A549 (cell line): ENCODE results near the gene FOXJ2. TPM values are rescaled to one million over a fixed set of nuclear protein-coding genes. Genes with fewer than 3 reads are reported as not detected.

Source experiments
- ATAC-seq, 2 experiments: fragments of 200-7000 bp in 1 of 2; fragments of >200 bp in 1 of 2; cut with Nextera tagmentation in 1 of 2; cut with Tn5 transposase in 1 of 2; 3 replicates each; pipeline versions ENCODE4 v1.8.0 to v1.9.1; 2018 to 2020; ENCODE audit warnings: mild to moderate bottlenecking in 1 of 2, moderate library complexity in 1 of 2
- CTCF ChIA-PET: fragments of 300-600 bp; sonication (Branson Sonifier 250); formaldehyde crosslinking; extraction: SDS; loops from one replicate; lab custom pipeline; 2021; ENCODE audit warnings: antibody characterized with exemption, inconsistent platforms; lab: Yijun Ruan, JAX
- POLR2A ChIA-PET: fragments of 350-600 bp; formaldehyde crosslinking; extraction: SDS; loops from one replicate; lab custom pipeline; 2021; ENCODE audit warnings: antibody characterized with exemption, inconsistent platforms; lab: Yijun Ruan, JAX
- DNase-seq, 2 experiments: peaks; one replicate each; pipeline versions ENCODE4 v3.0.0 to v3.0.0-alpha.2; 2011 to 2016; ENCODE audit warnings: low read depth in 1 of 2, low spot score in 1 of 2
- FAIRE-seq: peaks from 2 replicates; lab custom pipeline; 2011; peaks lifted over from hg19 to GRCh38; lab: Jason Lieb, UNC
- H3K27ac ChIP-seq, 2 experiments: fragments of >200 bp; sonication (Bioruptor Twin); formaldehyde crosslinking; 3 replicates each; pipeline ENCODE4 v1.5.1; 2016 to 2017
- H3K4me1 ChIP-seq: fragments of >200 bp; sonication (Bioruptor Twin); formaldehyde crosslinking; 3 replicates; pipeline ENCODE4 v1.6.1; 2016
- H3K4me2 ChIP-seq: fragments of >200 bp; sonication (Bioruptor Twin); formaldehyde crosslinking; 3 replicates; pipeline ENCODE4 v1.6.1; 2016
- H3K4me3 ChIP-seq: fragments of >200 bp; sonication (Bioruptor Twin); formaldehyde crosslinking; 3 replicates; pipeline ENCODE4 v1.5.1; 2016
- H3K9me3 ChIP-seq: fragments of >200 bp; sonication (Bioruptor Twin); formaldehyde crosslinking; 3 replicates; pipeline ENCODE4 v1.6.1; 2016
- BHLHE40 ChIP-seq: IDR thresholded peaks from 2 replicates; pipeline ENCODE4 v1.6.1; 2012; ENCODE audit warnings: low read depth, low read length, inconsistent platforms
- CBX2 ChIP-seq: fragments of 200-600 bp; sonication (generic); IDR thresholded peaks from 2 replicates; pipeline ENCODE4 v1.6.1; 2016; ENCODE audit warnings: low read depth, mild to moderate bottlenecking, borderline replicate concordance
- CBX8 ChIP-seq: fragments of 200-600 bp; sonication (generic); IDR thresholded peaks from 2 replicates; pipeline ENCODE4 v1.6.1; 2016
- CEBPB ChIP-seq, 2 experiments: fragments of >200 bp in 1 of 2; sonication (Bioruptor Twin) in 1 of 2; formaldehyde crosslinking in 1 of 2; IDR thresholded peaks; 2 replicates each; pipeline ENCODE4 v1.6.1; 2012 to 2016
- CHD2 ChIP-seq: fragments of 150-350 bp; IDR thresholded peaks from 2 replicates; pipeline ENCODE4 v1.6.1; 2014; ENCODE audit warnings: low read length; ENCODE audit not compliant: partially characterized antibody
- CHD4 ChIP-seq: fragments of 200-600 bp; sonication (generic); IDR thresholded peaks from 2 replicates; pipeline ENCODE4 v1.6.1; 2016; ENCODE audit warnings: antibody characterized with exemption, mild to moderate bottlenecking, borderline replicate concordance
- EHF ChIP-seq: fragments of 250-450 bp; sonication (Bioruptor Pico); IDR thresholded peaks from 2 replicates; pipeline ENCODE4 v1.5.0; 2020; ENCODE audit warnings: mild to moderate bottlenecking
- EHMT2 ChIP-seq: fragments of 200-600 bp; sonication (generic); IDR thresholded peaks from 2 replicates; pipeline ENCODE4 v1.6.1; 2016; ENCODE audit warnings: antibody characterized with exemption, low read depth, mild to moderate bottlenecking, moderate library complexity
- EP300 ChIP-seq, 2 experiments: fragments of >200 bp; sonication (Bioruptor Twin); formaldehyde crosslinking; IDR thresholded peaks; 2 replicates in 1 of 2; 3 replicates in 1 of 2; pipeline ENCODE4 v1.6.1; 2016 to 2017
- ESRRA ChIP-seq: fragments of 150-350 bp; IDR thresholded peaks from 2 replicates; pipeline ENCODE4 v1.6.1; 2014; ENCODE audit warnings: mild to moderate bottlenecking, low read length, borderline replicate concordance
- FOSB ChIP-seq: fragments of 250-450 bp; sonication (Bioruptor Pico); IDR thresholded peaks from 2 replicates; pipeline ENCODE4 v1.5.0; 2020; ENCODE audit warnings: mild to moderate bottlenecking, moderate library complexity
- GATA3 ChIP-seq: IDR thresholded peaks from 2 replicates; pipeline ENCODE4 v1.6.1; 2012; ENCODE audit warnings: borderline replicate concordance
- HDAC2 ChIP-seq: fragments of 200-600 bp; sonication (generic); IDR thresholded peaks from 2 replicates; pipeline ENCODE4 v1.6.1; 2016
- HOXA7 ChIP-seq: fragments of 250-450 bp; sonication (Bioruptor Pico); IDR thresholded peaks from 2 replicates; pipeline ENCODE4 v1.5.0; 2020; ENCODE audit warnings: mild to moderate bottlenecking, moderate library complexity
- HOXB5 ChIP-seq: fragments of 250-450 bp; sonication (Bioruptor Pico); IDR thresholded peaks from 2 replicates; pipeline ENCODE4 v1.5.0; 2020; ENCODE audit warnings: mild to moderate bottlenecking, moderate library complexity
- JUN ChIP-seq, 2 experiments: fragments of >200 bp; sonication (Bioruptor Twin); formaldehyde crosslinking; IDR thresholded peaks; 2 replicates in 1 of 2; 3 replicates in 1 of 2; pipeline ENCODE4 v1.6.1; 2016 to 2017
- KDM1A ChIP-seq: fragments of 200-600 bp; sonication (generic); IDR thresholded peaks from 2 replicates; pipeline ENCODE4 v1.6.1; 2016; ENCODE audit warnings: low read depth, mild to moderate bottlenecking
- KDM5A ChIP-seq: fragments of 200-600 bp; sonication (generic); IDR thresholded peaks from 2 replicates; pipeline ENCODE4 v1.6.1; 2016; ENCODE audit warnings: antibody characterized with exemption, mild to moderate bottlenecking
- MAFK ChIP-seq: fragments of 450-650 bp; IDR thresholded peaks from 2 replicates; pipeline ENCODE4 v1.6.1; 2014; ENCODE audit not compliant: partially characterized antibody
- NFE2L2 ChIP-seq: fragments of 150-350 bp; conservative IDR thresholded peaks from 2 replicates; pipeline ENCODE4 v1.6.1; 2014; ENCODE audit warnings: low read length
- NR3C1 ChIP-seq: fragments of >200 bp; sonication (Bioruptor Twin); formaldehyde crosslinking; IDR thresholded peaks from 3 replicates; pipeline ENCODE4 v1.6.1; 2017
- PHF8 ChIP-seq: fragments of 200-600 bp; sonication (generic); IDR thresholded peaks from 2 replicates; pipeline ENCODE4 v1.6.1; 2016; ENCODE audit warnings: low read depth, mild to moderate bottlenecking, antibody characterized with exemption, moderate library complexity, borderline replicate concordance
- RAD21 ChIP-seq, 2 experiments: fragments of >200 bp in 1 of 2; sonication (Bioruptor Twin) in 1 of 2; formaldehyde crosslinking in 1 of 2; IDR thresholded peaks in 1 of 2; conservative IDR thresholded peaks in 1 of 2; 2 replicates in 1 of 2; 3 replicates in 1 of 2; pipeline ENCODE4 v1.6.1; 2012 to 2018; ENCODE audit warnings: inconsistent platforms in 1 of 2
- RARB ChIP-seq: fragments of 250-450 bp; sonication (Bioruptor Pico); IDR thresholded peaks from 2 replicates; pipeline ENCODE4 v1.8.0; 2021; ENCODE audit warnings: mild to moderate bottlenecking, moderate library complexity
- RFX5 ChIP-seq: fragments of 450-650 bp; IDR thresholded peaks from 2 replicates; pipeline ENCODE4 v1.7.1; 2014; ENCODE audit warnings: antibody characterized with exemption, mild to moderate bottlenecking, moderate library complexity
- ZC3H11A ChIP-seq: fragments of 450-650 bp; IDR thresholded peaks from 2 replicates; pipeline ENCODE4 v1.6.1; 2014; ENCODE audit warnings: antibody characterized with exemption, mild to moderate bottlenecking
- ZFP36 ChIP-seq: fragments of 450-650 bp; IDR thresholded peaks from 2 replicates; pipeline ENCODE4 v1.6.1; 2014; ENCODE audit warnings: borderline replicate concordance; ENCODE audit not compliant: partially characterized antibody
- WGBS: methylation state at CpG from one replicate; pipeline ENCODE4 v1.1.6; 2017; ENCODE audit errors: missing lambda C conversion rate; 5-methylcytosine and 5-hydroxymethylcytosine counted together
- polyA plus RNA-seq, 4 experiments: library from polyadenylated mRNA; depleted of rRNA in 3 of 4; stranded (reverse); fragments of >200 nt; fragmentation: RNase III in 1 of 4; extraction: RNeasy Plus Mini Kit Qiagen cat#74134 plus additional on column Dnase treatment in 1 of 4; gene quantifications; 2 replicates in 3 of 4; 3 replicates in 1 of 4; pipeline ENCODE4 v1.2.3, GENCODE V29; 2011 to 2017
- TF ChIP-seq, protein P1 (sequence below): fragments of 200-600 bp; sonication (generic); IDR thresholded peaks from 2 replicates; pipeline ENCODE4 v1.6.1; 2016; ENCODE audit warnings: antibody characterized with exemption, mild to moderate bottlenecking, moderate library complexity
- TF ChIP-seq, protein P2 (sequence below): IDR thresholded peaks from 2 replicates; pipeline ENCODE4 v1.6.1; 2012
- TF ChIP-seq, protein P3 (sequence below): fragments of 250-450 bp; sonication (Bioruptor Pico); IDR thresholded peaks from 2 replicates; pipeline ENCODE4 v1.5.0; 2020; ENCODE audit warnings: low read depth, mild to moderate bottlenecking, moderate library complexity
- TF ChIP-seq, protein P4 (sequence below): fragments of >200 bp; sonication (Bioruptor Twin); formaldehyde crosslinking; IDR thresholded peaks from 2 replicates; pipeline ENCODE4 v1.6.1; 2016

FOXJ2 gene
- polyA plus RNA-seq, 2 of the 4 experiments (the other 2 are of a cell fraction), result 7.0 to 7.4 TPM

DNA sequence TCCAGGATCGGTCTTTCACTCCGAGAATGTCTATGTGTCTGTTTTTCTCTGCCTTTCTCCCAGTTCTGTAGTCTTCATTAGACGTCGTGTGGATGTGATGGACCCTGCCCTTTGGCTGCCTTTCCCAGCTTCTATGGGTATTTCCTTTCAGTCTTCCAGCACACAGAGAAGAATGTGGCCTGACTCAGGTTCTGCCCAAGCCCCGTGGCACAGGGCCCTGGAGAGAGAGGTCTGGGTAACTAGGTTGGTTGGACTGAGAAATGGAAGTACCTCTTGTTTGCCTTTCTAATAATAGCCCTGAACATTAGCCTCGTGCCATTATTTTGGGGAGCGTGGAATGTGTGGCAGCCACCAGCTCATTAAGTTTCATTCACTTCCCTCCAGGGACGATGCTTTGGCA is 3.8 kb downstream of the FOXJ2 start:
- Histone ChIP-seq H3K4me2 (no peak overlapping the region), H3K4me1 (peaks cover 31% of the 10 kb centered on the region), H3K9me3 (no peaks in the 10 kb centered on the region), H3K4me3 (no peak overlapping the region), H3K27ac (no peak overlapping the region)
- FAIRE-seq (no peak), DNase-seq (no peak), ATAC-seq (no peak)
- CTCF ChIA-PET, result interaction anchor here (0.6 to 3.5 kb wide), 4 partner anchors 9 to 661 kb away, joined by 3 to 30 read pairs (median 4); partner anchors contain the start of gene SLC2A3
- TF ChIP-seq GATA3 (no peak), HOXA7 (CRISPR knock-in tag) (no peak), NFE2L2 (no peak), BHLHE40 (no peak), HOXB5 (CRISPR knock-in tag) (no peak), RAD21 (conservative IDR thresholded peaks at IDR 0.05 in 1 of 2, IDR thresholded peaks at IDR 0.05 in 1 of 2) (no peak), HDAC2 (no peak), CHD2 (no peak), JUN (IDR thresholded peaks at IDR 0.05) (no peak), EHMT2 (no peak), RFX5 (no peak)
- TF ChIP-seq, protein P1, sequence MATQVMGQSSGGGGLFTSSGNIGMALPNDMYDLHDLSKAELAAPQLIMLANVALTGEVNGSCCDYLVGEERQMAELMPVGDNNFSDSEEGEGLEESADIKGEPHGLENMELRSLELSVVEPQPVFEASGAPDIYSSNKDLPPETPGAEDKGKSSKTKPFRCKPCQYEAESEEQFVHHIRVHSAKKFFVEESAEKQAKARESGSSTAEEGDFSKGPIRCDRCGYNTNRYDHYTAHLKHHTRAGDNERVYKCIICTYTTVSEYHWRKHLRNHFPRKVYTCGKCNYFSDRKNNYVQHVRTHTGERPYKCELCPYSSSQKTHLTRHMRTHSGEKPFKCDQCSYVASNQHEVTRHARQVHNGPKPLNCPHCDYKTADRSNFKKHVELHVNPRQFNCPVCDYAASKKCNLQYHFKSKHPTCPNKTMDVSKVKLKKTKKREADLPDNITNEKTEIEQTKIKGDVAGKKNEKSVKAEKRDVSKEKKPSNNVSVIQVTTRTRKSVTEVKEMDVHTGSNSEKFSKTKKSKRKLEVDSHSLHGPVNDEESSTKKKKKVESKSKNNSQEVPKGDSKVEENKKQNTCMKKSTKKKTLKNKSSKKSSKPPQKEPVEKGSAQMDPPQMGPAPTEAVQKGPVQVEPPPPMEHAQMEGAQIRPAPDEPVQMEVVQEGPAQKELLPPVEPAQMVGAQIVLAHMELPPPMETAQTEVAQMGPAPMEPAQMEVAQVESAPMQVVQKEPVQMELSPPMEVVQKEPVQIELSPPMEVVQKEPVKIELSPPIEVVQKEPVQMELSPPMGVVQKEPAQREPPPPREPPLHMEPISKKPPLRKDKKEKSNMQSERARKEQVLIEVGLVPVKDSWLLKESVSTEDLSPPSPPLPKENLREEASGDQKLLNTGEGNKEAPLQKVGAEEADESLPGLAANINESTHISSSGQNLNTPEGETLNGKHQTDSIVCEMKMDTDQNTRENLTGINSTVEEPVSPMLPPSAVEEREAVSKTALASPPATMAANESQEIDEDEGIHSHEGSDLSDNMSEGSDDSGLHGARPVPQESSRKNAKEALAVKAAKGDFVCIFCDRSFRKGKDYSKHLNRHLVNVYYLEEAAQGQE, result no peak
- TF ChIP-seq, protein P2, sequence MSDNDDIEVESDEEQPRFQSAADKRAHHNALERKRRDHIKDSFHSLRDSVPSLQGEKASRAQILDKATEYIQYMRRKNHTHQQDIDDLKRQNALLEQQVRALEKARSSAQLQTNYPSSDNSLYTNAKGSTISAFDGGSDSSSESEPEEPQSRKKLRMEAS, result no peak
- 78% methylated on average over 8 of the region's 8 CpGs for WGBS
- POLR2A ChIA-PET, result interaction anchor here (1.7 kb wide), 1 partner anchor 9 kb away, joined by 4 read pairs; no protein-coding TSS in a partner anchor

DNA sequence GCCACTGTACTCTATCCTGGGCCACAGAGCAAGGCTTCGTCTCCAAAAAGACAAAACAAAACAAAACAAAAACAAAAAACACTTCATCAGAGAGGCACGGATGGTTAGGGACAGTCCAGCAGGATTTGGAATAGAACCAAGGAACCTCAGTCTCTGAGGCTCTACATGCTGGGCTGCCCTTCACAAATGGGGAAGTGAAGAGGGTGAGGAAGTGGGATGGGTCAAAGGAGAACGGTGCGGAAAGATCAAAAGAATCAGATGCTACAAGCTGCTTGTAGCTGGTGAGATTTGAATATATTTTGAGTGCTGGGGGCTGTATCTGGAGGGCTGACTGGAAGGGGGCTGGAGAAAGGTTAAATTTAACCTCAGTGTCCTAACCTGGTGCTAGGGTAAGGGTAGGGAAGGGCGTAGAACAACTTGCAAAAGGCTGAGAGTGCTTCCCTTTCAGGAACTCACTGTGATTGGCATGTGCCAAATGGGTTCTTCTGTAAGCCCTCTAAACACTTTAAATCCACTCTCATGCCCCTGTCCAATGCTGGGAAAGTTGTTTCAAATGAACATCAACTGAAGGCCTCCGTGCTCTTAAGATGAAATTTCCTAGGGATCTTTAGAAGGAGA is 4.6 kb downstream of the FOXJ2 start:
- WGBS, result 43% methylated on average over 6 of the region's 6 CpGs

DNA sequence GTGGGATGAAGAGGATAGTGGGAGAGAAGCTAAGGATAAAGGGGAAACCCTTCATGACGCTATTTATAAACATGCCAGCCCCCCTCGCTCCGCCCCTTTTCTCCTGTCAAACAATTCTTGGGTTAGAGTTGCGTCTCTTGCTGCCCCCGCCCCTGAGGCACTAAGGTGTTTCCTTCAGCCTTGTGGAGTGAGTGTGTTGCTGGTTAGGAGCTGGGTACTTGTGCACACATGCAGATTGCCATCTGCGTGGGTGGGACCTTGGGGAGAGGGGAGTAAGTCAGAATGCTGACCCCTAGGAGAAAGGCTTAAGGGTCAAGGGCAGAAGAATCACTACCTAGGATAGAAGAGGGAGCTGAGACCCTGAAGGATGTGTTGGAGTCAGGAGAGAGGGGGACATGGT is 5.4 kb downstream of the FOXJ2 start:
- DNase-seq, result no peak
- ChIA-PET POLR2A (interaction anchor here (0.8 kb wide), 1 partner anchor 11 kb away, joined by 4 read pairs; no protein-coding TSS in a partner anchor), CTCF (interaction anchor here (1.1 to 3.9 kb wide), 3 partner anchors 12 to 200 kb away, joined by 3 to 17 read pairs (median 8); no protein-coding TSS in a partner anchor)
- ATAC-seq, result no peak
- Histone ChIP-seq H3K4me1 (peaks cover 26% of the 10 kb centered on the region), H3K4me3 (no peak overlapping the region), H3K27ac (no peak overlapping the region), H3K4me2 (no peak overlapping the region), H3K9me3 (no peaks in the 10 kb centered on the region)
- 87% methylated on average over 6 of the region's 6 CpGs for WGBS
- FAIRE-seq, result no peak
- no peak for TF ChIP-seq EHF
- TF ChIP-seq ESRRA, result no peak
- TF ChIP-seq PHF8, result no peak
- TF ChIP-seq, protein P3, sequence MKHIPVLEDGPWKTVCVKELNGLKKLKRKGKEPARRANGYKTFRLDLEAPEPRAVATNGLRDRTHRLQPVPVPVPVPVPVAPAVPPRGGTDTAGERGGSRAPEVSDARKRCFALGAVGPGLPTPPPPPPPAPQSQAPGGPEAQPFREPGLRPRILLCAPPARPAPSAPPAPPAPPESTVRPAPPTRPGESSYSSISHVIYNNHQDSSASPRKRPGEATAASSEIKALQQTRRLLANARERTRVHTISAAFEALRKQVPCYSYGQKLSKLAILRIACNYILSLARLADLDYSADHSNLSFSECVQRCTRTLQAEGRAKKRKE (CRISPR knock-in tag), result no peak
- no peak for TF ChIP-seq HOXA7 (CRISPR knock-in tag)
- no peak for TF ChIP-seq FOSB (CRISPR knock-in tag)
- no peak for TF ChIP-seq EP300 (IDR thresholded peaks at IDR 0.05)
- TF ChIP-seq ZC3H11A, result no peak
- TF ChIP-seq, protein P2, result no peak
- no peak for TF ChIP-seq CBX2
- TF ChIP-seq NR3C1, result no peak
- TF ChIP-seq, protein P4, sequence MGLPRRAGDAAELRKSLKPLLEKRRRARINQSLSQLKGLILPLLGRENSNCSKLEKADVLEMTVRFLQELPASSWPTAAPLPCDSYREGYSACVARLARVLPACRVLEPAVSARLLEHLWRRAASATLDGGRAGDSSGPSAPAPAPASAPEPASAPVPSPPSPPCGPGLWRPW, result no peak
- no peak for TF ChIP-seq KDM5A
- no peak for TF ChIP-seq ZFP36
- no peak for TF ChIP-seq CEBPB (IDR thresholded peaks at IDR 0.05)
- no peak for TF ChIP-seq CHD4
- no peak for TF ChIP-seq MAFK

More for the DNA sequence above, 4.6 kb downstream of the FOXJ2 start:
- no peak for DNase-seq
- H3K4me2 ChIP-seq, result no peak overlapping the region
- POLR2A ChIA-PET, result no interaction called here
- CTCF ChIA-PET, result interaction anchor here (2.3 to 3.5 kb wide), 2 partner anchors 9 to 13 kb away, joined by 8 to 30 read pairs; no protein-coding TSS in a partner anchor
- FAIRE-seq, result no peak
- no peak for ATAC-seq
- TF ChIP-seq, protein P4, result no peak
- no peak for TF ChIP-seq KDM1A
- TF ChIP-seq CHD4, result no peak
- no peak for TF ChIP-seq RARB (CRISPR knock-in tag)
- no peak for TF ChIP-seq CBX8
- no peaks in the 10 kb centered on the region for H3K9me3 ChIP-seq
- no peak overlapping the region for H3K27ac ChIP-seq
- peaks cover 26% of the 10 kb centered on the region for H3K4me1 ChIP-seq
- H3K4me3 ChIP-seq, result no peak overlapping the region
